Ovary (tissue), 9 donors: ENCODE data around the gene DCAF7. TPM values are rescaled to one million over a fixed set of nuclear protein-coding genes. Genes with fewer than 3 reads are reported as not detected.

Experiments used
- DNase-seq, 5 donors: peaks; one replicate each; pipeline ENCODE4 v3.0.0-alpha.2; 2019 to 2020
- H3K27ac ChIP-seq, 2 donors: fragments of 200-600 bp; one replicate each; pipeline versions ENCODE4 v1.5.1 to v1.8.0; 2019 to 2022
- H3K27me3 ChIP-seq: fragments of 200-600 bp; one replicate; pipeline ENCODE4 v1.8.0; 2022
- H3K36me3 ChIP-seq: fragments of 200-600 bp; sonication (generic); one replicate; pipeline ENCODE4 v1.5.1; 2019
- H3K4me1 ChIP-seq: one replicate; pipeline ENCODE4 v1.8.1; 2013; ENCODE audit warnings: mild to moderate bottlenecking, moderate library complexity; ENCODE audit not compliant: insufficient read depth
- H3K4me3 ChIP-seq: fragments of 200-600 bp; sonication (generic); one replicate; pipeline ENCODE4 v1.5.1; 2017
- H3K9me3 ChIP-seq, 2 donors: fragments of 200-600 bp in 1 of 2; sonication (generic) in 1 of 2; one replicate each; pipeline versions ENCODE4 v1.5.1 to v1.8.1; 2013 to 2019; ENCODE audit warnings: mild to moderate bottlenecking in 1 of 2, moderate library complexity in 1 of 2
- EP300 ChIP-seq: sonication (generic); formaldehyde crosslinking; IDR thresholded peaks from one replicate; pipeline ENCODE4 v1.6.1; 2017; ENCODE audit warnings: antibody characterized with exemption
- POLR2A ChIP-seq: fragments of 450-650 bp; IDR thresholded peaks from one replicate; pipeline ENCODE4 v1.6.1; 2017; ENCODE audit warnings: antibody characterized with exemption, mild to moderate bottlenecking, moderate library complexity
- WGBS, 3 donors: extraction: QIAGEN DNeasy Blood & Tissue Kit in 1 of 3; methylation state at CpG; one replicate each; pipeline versions ENCODE4 v1.1.5 to v1.1.7; 2013 to 2017; 5-methylcytosine and 5-hydroxymethylcytosine counted together
- intact Hi-C, 4 donors: fragments of 100-400 bp; cut with DNase I; formaldehyde crosslinking; loops; one replicate each; pipeline versions ENCODE4 v1.11.0 to v1.15.1; 2022 to 2023
- polyA plus RNA-seq, 2 donors: library from polyadenylated mRNA; stranded (reverse); fragments of 200-250 nt in 1 of 2; fragments of 350-450 nt in 1 of 2; fragmentation: Illumina TruSeq in 1 of 2; extraction: RNeasy Lipid Tissue Mini Kit (QIAGEN cat#74804) in 1 of 2; gene quantifications; one replicate each; pipeline ENCODE4 v1.2.3, GENCODE V29; 2013 to 2014
- total RNA-seq, 7 donors: library from RNA; depleted of rRNA in 2 of 7; stranded (reverse); fragments of >200 nt in 2 of 7; fragmentation: NEBNext Ultra II Directional in 3 of 7; extraction: Animal tissue kit (Norgen Biotek cat#: 25700) in 3 of 7; gene quantifications; one replicate each; pipeline versions ENCODE4 v1.1.0 to v1.2.4, GENCODE V29; 2016 to 2023
- TF ChIP-seq, protein P1 (sequence below), 3 donors: fragments of 450-650 bp in 2 of 3; fragments of 200-600 bp in 1 of 3; IDR thresholded peaks; one replicate each; pipeline versions ENCODE4 v1.5.1 to v1.8.0; 2016 to 2022; ENCODE audit warnings: antibody characterized with exemption in 3 of 3, mild to moderate bottlenecking in 1 of 3
- donor health status: DM: no; HTN: no; CAD: no; lungs with moderate emphysema.
- donor health status: DM: no; HTN: no; CAD: no.
- donor health status: Bipolar disorder and iron deficiency.
- donor health status: DM: yes; HTN: yes; CAD: no.
- donor health status: DM: no; HTN: no; CAD: no.
- donor health status: DM: yes; HTN: yes; CAD: no.

DCAF7 gene
- total and polyA plus RNA-seq, 9 donors, result 14.9 to 62.5 (median 49.7) TPM

DNA sequence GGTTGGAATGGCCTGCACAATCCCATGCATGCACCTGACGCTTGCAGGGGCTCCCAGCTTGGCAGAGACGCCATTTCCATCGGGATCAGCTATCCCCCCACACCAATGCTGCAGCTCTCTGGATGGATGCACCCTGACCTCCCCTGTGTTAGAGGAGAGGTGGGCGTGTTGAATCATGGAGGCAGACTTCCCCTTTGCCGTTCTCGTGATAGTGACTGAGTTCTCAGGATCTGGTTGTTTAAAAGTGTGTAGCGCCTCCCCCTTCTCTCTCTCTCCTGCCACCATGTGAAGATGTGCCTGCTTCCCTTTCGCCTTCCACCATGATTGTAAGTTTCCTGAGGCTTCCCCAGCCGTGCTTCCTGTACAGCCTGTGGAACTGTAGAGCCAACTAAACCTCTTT is 44.9 kb upstream of the DCAF7 start:
- no peaks in the 10 kb centered on the region for H3K27me3 ChIP-seq
- no peak for DNase-seq
- intact Hi-C loops, result no loop called here

DNA sequence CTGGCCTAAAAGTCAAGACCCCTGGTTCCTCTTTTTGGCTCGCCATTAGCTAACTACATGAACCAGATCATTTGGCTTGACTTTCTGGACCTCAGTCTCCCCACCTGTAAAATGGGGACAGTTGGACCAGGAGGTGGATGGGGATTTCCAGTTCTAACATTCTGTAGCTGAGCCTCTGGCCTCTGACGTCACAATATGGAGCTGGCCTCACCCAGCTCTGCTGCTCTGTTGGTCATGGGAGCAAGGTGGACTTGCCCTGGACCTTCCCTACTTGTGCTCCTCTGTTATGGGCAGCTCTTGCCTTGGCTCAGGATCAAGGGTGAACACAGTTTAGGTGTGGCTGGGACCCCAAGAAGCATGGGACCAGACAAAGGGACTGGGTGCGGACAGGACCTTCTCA is 43.6 kb upstream of the DCAF7 start:
- Histone ChIP-seq H3K4me3 (no peak overlapping the region), H3K36me3 (no peaks in the 10 kb centered on the region), H3K27ac (no peak overlapping the region), H3K27me3 (no peaks in the 10 kb centered on the region), H3K9me3 (no peaks in the 10 kb centered on the region), H3K4me1 (no peaks in the 10 kb centered on the region)
- intact Hi-C loops, result no loop called here
- 88 to 94% (median 94%) methylated on average over 3 of the region's 3 CpGs for WGBS, 3 donors
- TF ChIP-seq, protein P1, sequence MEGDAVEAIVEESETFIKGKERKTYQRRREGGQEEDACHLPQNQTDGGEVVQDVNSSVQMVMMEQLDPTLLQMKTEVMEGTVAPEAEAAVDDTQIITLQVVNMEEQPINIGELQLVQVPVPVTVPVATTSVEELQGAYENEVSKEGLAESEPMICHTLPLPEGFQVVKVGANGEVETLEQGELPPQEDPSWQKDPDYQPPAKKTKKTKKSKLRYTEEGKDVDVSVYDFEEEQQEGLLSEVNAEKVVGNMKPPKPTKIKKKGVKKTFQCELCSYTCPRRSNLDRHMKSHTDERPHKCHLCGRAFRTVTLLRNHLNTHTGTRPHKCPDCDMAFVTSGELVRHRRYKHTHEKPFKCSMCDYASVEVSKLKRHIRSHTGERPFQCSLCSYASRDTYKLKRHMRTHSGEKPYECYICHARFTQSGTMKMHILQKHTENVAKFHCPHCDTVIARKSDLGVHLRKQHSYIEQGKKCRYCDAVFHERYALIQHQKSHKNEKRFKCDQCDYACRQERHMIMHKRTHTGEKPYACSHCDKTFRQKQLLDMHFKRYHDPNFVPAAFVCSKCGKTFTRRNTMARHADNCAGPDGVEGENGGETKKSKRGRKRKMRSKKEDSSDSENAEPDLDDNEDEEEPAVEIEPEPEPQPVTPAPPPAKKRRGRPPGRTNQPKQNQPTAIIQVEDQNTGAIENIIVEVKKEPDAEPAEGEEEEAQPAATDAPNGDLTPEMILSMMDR (IDR thresholded peaks at IDR 0.05), result no peak
- TF ChIP-seq POLR2A, result no peak
- TF ChIP-seq EP300, result no peak
- no peak for DNase-seq

More for the DNA sequence above, 44.9 kb upstream of the DCAF7 start:
- TF ChIP-seq POLR2A, result no peak
- TF ChIP-seq, protein P1 (IDR thresholded peaks at IDR 0.05), result no peak
- no peak for TF ChIP-seq EP300
- no peaks in the 10 kb centered on the region for H3K4me1 ChIP-seq
- no peaks in the 10 kb centered on the region for H3K36me3 ChIP-seq
- 76 to 86% (median 81%) methylated on average over 9 of the region's 9 CpGs for WGBS, 3 donors
- H3K4me3 ChIP-seq, result no peak overlapping the region
- H3K9me3 ChIP-seq, result no peaks in the 10 kb centered on the region
- no peak overlapping the region for H3K27ac ChIP-seq

DNA sequence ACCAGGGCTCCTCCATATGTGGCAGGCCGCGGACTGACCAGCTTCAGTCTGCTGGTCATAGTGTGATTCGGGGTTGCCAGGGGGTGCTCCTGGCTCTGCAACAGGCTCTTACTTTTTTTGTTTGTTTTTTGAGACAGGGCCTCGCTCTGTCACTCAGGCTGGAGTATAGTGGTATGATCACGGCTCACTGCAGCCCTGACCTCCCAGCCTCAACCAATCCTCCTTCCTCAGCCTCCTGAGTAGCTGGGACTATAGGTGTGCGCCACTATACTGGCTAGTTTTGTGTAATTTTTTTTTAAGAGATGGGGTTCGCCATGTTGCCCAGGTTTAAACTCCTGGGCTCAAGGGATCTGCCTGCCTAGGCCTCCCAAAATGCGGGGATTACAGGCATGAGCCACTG is 38.9 kb upstream of the DCAF7 start:
- TF ChIP-seq, protein P1 (IDR thresholded peaks at IDR 0.05), result no peak
- TF ChIP-seq EP300, result no peak
- TF ChIP-seq POLR2A, result no peak
- no peaks in the 10 kb centered on the region for H3K9me3 ChIP-seq
- H3K4me1 ChIP-seq, result no peaks in the 10 kb centered on the region
- WGBS, 3 donors, result 89 to 95% (median 90%) methylated on average over 8 of the region's 8 CpGs
- H3K27me3 ChIP-seq, result no peaks in the 10 kb centered on the region
- DNase-seq, result no peak
- H3K27ac ChIP-seq, result no peak overlapping the region
- H3K36me3 ChIP-seq, result no peaks in the 10 kb centered on the region
- intact Hi-C loops, result no loop called here
- no peak overlapping the region for H3K4me3 ChIP-seq

DNA sequence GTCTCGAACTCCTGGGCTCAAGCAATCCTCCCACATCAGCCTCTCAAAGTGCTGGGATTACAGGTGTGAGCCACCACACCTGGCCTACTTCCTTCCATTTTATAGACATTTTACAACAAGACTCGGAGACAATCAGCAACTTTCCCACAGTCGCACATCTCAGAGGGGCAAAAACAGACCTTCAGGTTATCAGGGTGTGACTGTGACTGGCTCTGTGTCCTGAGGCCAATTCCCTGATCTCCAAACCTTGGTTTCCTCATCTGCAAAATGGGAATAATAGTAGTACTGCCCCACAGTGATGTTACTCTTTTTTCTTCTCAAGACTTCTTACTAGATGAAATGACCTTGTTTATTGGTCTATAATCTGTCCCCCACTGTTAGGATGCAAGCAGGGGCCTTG is 37.9 kb upstream of the DCAF7 start:
- Histone ChIP-seq H3K4me1 (no peaks in the 10 kb centered on the region), H3K36me3 (no peaks in the 10 kb centered on the region), H3K4me3 (no peak overlapping the region), H3K27me3 (no peaks in the 10 kb centered on the region), H3K9me3 (no peaks in the 10 kb centered on the region), H3K27ac (no peak overlapping the region)
- TF ChIP-seq POLR2A, result no peak
- no peak for TF ChIP-seq EP300
- TF ChIP-seq, protein P1 (IDR thresholded peaks at IDR 0.05), result no peak
- WGBS, 3 donors, result 82 to 90% (median 86%) methylated on average over 3 of the region's 3 CpGs
- DNase-seq, result no peak
- intact Hi-C loops, result no loop called here
